Measurements from ENCODE around the gene DENND6A.
"Not testable (repeated sequence)": the region's sequence is repeated elsewhere in the genome, so short reads cannot be mapped to it uniquely, and the experiment has no call there.

Gene DENND6A, protein sequence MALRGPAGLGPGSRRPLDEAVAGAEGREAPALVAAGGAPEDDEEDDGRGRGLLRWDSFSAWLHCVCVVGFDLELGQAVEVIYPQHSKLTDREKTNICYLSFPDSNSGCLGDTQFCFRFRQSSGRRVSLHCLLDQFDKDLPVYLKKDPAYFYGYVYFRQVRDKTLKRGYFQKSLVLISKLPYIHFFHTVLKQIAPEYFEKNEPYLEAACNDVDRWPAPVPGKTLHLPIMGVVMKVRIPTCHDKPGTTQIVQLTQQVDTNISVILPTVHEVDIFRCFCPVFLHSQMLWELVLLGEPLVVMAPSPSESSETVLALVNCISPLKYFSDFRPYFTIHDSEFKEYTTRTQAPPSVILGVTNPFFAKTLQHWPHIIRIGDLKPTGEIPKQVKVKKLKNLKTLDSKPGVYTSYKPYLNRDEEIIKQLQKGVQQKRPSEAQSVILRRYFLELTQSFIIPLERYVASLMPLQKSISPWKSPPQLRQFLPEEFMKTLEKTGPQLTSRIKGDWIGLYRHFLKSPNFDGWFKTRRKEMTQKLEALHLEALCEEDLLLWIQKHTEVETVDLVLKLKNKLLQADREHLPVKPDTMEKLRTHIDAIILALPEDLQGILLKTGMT

DNA sequence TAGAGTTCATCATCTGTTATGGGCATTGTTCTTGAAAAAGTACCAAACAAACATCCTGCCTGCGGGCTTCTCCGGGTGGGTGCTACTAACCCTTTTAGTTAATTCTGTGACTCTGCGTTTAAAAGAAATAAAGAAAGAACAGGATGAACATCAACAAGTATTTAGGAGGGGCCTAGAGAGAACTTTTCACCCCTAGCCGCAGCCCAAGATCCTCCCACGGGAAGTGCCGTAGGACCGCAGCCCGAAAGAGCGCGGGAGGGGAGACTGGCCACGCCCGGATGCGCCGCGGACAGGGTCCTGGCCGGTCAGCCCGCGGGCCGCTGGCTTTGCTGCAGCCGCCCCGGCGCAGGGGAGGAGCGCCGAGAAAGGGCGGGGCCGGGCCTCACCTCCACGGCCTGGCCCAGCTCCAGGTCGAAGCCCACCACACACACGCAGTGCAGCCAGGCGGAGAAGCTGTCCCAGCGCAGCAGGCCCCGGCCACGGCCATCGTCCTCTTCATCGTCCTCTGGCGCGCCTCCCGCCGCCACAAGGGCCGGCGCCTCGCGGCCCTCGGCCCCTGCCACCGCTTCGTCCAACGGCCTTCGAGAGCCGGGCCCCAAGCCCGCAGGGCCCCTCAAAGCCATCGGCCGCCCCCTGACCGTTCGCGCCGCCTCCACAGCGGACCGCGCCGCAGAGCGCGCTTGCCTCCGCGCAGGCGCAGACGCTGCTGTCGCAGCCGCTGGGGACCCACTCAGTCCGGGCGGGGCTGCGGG, at the start of gene DENND6A:
Gene DENND6A, minus strand, starts transcription at position 682 of the 752 bp plus-strand sequence. Its CDS starts 59 bp downstream, at position 623.
- peak; percentile 81 for DNase-seq

DNA sequence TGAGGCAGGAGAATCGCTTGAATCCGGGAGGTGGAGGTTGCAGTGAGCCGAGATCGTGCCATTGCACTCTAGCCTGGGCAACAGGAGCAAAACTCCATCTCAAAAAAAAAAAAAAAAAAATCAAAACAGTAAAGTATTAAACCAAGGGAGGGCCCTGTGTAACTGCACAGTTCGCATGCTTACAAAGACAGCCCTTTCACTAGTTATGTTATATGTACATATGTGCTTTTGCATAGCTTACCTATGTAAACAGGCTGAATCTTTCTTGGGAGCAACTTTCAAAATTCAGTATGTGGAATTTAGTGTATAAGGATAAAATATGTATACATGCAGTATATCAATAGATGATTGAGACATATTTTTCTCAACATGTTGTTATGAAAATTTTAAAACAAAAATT, 47.1 kb upstream of the DENND6A start:
- DNase-seq = no peak

GRCh38 chr3:57738391-57738790, 45.5 kb upstream of the DENND6A start:
- DNase-seq = no peak

GRCh38 chr3:57737840-57738239, 45.0 kb upstream of the DENND6A start:
- DNase-seq = no peak

GRCh38 chr3:57735405-57735804, 42.5 kb upstream of the DENND6A start:
- no peak for DNase-seq

GRCh38 chr3:57733790-57734189, 40.9 kb upstream of the DENND6A start:
- no peak for DNase-seq

GRCh38 chr3:57731311-57731710, 38.4 kb upstream of the DENND6A start:
- no peak for DNase-seq

DNA sequence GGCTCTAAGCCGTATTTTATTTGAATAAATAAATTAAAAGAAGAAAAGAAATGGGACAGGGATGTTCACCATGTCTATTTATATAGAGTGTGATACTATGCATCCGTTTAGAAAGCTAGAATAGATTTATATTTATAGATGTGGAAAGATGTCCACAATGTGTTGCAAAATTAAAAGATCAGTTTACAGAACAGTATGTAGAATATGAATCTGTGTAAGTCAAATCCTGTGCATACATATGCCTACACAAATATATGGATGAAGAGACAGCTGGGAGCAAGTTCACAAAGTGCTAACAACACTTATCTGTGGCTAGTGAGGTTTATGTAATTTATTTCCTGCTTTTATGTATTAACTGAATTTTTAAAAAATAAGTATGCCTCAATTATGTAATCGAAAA, 37.8 kb upstream of the DENND6A start:
- DNase-seq = no peak

DNA sequence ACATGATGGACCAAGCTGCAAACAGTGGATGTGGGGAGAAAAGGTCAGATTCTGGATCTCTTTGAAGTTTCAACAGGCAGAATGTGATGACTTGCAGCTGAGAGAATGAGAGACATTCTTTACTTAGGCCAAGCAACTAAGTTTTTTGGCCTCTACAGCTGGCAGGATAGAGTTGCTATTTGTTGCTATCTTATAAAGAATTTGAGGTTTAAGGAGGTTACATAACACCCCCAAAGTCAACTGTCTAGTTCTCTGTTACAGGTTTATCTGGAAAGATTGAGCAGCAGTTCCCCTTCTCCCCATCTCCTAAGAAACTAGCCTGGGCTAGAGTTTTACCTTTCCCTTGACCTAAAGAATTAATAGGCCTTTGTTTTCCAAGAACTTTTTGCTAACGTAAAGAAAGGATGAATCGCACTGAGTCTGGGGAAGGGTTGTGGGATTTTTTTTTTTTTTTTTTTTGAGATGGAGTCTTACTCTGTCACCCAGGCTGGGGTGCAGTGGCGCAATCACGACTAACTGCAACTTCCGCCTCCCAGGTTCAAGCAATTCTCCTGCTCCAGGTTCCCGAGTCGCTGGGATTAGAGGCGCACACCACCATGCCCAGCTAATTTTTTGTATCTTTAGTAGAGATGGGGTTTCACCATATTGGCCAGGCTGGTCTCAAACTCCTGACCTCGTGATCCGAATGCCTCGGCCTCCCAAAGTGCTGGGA, 36.6 kb upstream of the DENND6A start:
- no peak for DNase-seq

- DNase-seq = no peak
These were observed 34.2 kb upstream of the DENND6A start for GRCh38 chr3:57727106-57727505.

DNA sequence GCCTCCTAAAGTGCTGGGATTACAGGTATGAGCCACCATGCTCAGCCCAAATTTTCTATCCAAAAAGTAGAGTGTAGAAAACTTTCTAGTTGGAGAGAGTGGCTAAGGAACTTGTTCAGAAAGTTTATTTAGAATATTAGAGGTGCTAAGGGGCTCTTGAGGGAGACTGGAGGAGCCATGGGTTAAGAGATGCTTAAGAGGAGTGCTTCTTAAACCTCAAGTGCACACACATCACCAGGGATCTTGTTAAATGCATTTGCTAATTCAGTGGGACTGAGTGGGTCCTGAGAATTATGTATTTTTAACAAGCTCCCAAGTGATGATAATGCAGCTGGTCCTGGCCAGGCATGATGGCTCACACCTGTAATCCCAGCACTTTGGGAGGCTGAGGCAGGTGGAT, 33.5 kb upstream of the DENND6A start:
- no peak for DNase-seq

DNA sequence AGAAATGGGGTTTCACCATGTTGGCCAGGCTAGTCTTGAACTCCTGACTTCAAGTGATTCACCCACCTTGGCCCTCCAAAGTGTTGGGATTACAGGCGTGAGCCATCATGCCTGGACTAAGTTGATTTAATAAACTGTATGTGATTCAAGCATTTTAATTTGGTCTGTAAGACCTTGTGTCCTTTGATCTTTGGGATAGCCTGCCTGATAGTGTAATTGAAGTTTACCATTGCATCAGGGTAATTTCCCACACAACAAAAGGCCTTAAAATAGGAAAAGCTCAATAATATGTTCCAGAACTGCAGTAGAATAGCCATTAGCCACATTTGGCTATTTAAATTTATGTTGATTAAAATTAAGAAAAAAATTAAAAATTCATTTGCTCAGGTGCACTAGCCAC, 25.2 kb upstream of the DENND6A start:
- DNase-seq = no peak

- DNase-seq = no peak
These were observed 24.5 kb upstream of the DENND6A start for GRCh38 chr3:57717205-57717868.

- no peak for DNase-seq
These were observed 22.8 kb upstream of the DENND6A start for GRCh38 chr3:57715686-57716085.

DNA sequence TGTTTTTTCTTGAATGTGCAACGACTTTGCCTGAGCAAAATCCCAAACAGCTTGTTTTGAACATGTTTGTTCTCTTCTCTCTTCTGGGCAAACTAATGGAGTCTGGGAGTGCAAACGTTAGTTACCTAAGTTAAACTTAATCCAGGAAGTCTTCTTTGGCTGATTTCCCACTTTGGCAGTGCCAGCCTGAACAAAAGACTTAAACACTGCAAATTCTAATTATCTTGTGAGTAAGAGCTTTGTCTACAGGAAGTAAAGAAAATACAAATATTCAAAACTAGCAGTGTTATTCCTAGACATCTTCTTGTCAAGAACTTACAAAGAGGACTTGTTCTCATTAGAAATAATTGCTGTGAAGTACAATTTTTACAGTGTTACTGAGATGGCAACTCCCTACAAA, 16.7 kb upstream of the DENND6A start:
- DNase-seq = no peak

DNA sequence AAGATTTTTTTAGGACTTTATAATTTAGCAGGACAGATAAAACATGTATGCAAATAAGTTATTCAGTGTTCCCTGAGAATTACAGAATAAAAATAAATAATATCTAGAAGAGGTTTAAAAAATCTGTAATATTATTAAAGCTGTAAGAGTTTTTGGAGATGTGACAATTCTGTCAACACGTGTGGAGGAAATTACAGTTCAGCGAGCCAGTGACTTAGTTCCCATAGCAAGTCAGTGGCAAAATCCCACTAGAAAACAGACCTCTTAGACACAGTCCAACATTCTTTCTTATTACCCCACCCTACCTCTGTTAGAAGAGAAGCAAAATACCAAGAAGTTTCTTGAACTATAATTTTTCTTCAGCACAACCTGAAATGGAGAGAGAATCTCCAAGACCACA, 16.2 kb upstream of the DENND6A start:
- no peak for DNase-seq

- DNase-seq = no peak
These were observed 13.6 kb upstream of the DENND6A start for GRCh38 chr3:57706462-57706861.

DNA sequence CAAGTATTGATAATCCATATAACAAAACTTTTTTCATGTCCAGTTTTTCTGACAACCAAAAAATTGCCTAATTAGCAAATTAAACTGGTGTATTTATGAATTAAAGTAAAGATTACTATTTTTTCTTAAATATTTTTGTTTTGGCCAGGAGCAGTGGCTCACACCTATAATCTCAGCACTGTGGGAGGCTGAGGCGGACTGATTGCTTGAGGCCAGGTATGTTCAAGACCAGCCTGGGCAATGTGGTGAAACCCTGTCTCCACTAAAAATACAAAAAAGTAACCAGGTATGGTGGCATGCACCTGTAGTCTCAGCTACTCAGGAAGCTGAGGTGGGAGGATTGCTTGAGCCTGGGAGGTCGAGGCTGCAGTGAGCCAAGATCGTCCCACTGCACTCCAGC, 12.5 kb upstream of the DENND6A start:
- DNase-seq = not testable (repeated sequence)

- DNase-seq = no peak
These were observed 8.9 kb upstream of the DENND6A start for GRCh38 chr3:57701781-57702180.

- DNase-seq = no peak
These were observed 7.9 kb upstream of the DENND6A start for GRCh38 chr3:57700737-57701136.

DNA sequence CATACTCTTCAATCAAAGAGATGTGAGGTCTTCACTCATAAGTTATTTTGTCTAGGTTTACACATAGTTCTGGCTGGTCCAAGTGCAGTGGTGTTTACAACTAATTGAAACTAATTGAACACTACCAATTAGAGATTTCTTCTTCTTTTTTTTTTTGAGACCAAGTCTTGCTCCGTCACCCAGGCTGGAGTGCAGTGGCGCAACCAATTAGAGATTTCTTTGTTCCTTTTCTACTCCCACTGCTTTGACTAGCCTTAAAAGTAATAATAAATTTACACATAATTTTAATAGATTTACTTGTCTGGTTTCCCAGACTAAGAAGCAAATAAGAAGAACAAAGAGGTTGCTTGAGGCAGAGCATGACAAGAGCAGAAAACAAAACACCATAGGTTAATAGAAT, 6.7 kb upstream of the DENND6A start:
- no peak for DNase-seq

DNA sequence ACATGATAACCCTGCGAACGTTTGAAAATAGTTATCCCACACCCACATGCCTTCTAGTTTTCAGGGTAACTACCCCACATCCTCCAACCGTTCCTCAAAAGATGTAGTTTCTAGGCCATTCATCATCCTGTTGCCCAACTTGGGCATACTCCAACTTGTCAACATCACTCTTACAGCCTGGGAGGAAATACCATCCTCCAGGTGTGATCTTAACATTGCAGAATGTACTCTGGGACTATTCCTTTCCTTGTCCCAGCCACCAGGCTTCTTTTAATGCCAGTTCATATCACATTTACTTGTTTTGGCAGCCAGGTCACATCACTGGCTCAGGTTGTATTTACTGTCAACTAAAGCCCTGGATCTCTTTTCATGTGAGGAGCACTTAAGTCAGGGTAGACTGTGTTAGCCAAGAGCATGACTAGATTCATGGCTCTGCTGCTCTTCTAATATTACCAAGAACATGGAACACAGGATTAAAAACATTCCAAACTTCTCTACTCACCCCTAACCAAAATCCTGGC, 4.0 kb upstream of the DENND6A start:
- no peak for DNase-seq

All from NCI-H1105 treated with DMSO at 0.1 percent for 48 hours (cell line).